Endothelial cell of umbilical vein (primary cell): Measurements from ENCODE around the gene SLC6A9. TPM values are rescaled to one million over a fixed set of nuclear protein-coding genes. Genes with fewer than 3 reads are reported as not detected.

Experiments
- BruUV-seq: library from RNA; stranded (reverse); fragments of 400-500 nt; replicated peaks from 2 replicates; lab custom pipeline; 2021; lab: Mats Ljungman, UMichigan
- CTCF ChIA-PET: fragments of 300-600, 350-600 bp; sonication (Branson Sonifier 250); formaldehyde crosslinking; loops from one replicate; lab custom pipeline; 2021; ENCODE audit warnings: antibody characterized with exemption, inconsistent platforms; lab: Charles Lee
- POLR2A ChIA-PET: fragments of 300-600, 350-600 bp; sonication (Branson Sonifier 250); formaldehyde crosslinking; loops from one replicate; lab custom pipeline; 2021; ENCODE audit warnings: antibody characterized with exemption, inconsistent platforms; lab: Charles Lee
- DNase-seq: peaks from one replicate; pipeline ENCODE4 v3.0.0-alpha.2; 2011; ENCODE audit warnings: low read depth, low spot score
- FAIRE-seq: peaks from 2 replicates; lab custom pipeline; 2011; peaks lifted over from hg19 to GRCh38; lab: Jason Lieb, UNC
- H2AFZ ChIP-seq: 2 replicates; pipeline ENCODE4 v1.6.0; 2012; ENCODE audit warnings: low read depth, low read length, control low read depth, inconsistent platforms
- H3K27ac ChIP-seq: 2 replicates; pipeline ENCODE4 v1.5.1; 2011; ENCODE audit warnings: low read depth, mild to moderate bottlenecking, control low read depth, low read length, moderate library complexity; ENCODE audit not compliant: insufficient read depth
- H3K27me3 ChIP-seq, 2 experiments: 2 replicates each; pipeline versions ENCODE4 v1.6.0 to v1.6.1; 2011; ENCODE audit warnings: low read length in 2 of 2, mixed read lengths in 1 of 2; ENCODE audit not compliant: control insufficient read depth in 2 of 2, insufficient read depth in 2 of 2
- H3K36me3 ChIP-seq, 2 experiments: 2 replicates in 1 of 2; 3 replicates in 1 of 2; pipeline ENCODE4 v1.5.1; 2011; ENCODE audit warnings: low read length in 2 of 2, mild to moderate bottlenecking in 1 of 2, moderate library complexity in 1 of 2; ENCODE audit not compliant: control insufficient read depth in 2 of 2, insufficient read depth in 2 of 2; ENCODE audit errors: extremely low read depth in 1 of 2
- H3K4me1 ChIP-seq: 3 replicates; pipeline ENCODE4 v1.5.1; 2011; ENCODE audit warnings: mild to moderate bottlenecking, low read length; ENCODE audit not compliant: control insufficient read depth, insufficient read depth; ENCODE audit errors: extremely low read depth
- H3K4me2 ChIP-seq: 2 replicates; pipeline ENCODE4 v1.6.1; 2011; ENCODE audit warnings: low read length, control low read depth, mixed read lengths; ENCODE audit not compliant: insufficient read depth
- H3K4me3 ChIP-seq, 3 experiments: fragments of 200-600 bp in 1 of 3; sonication (generic), shearing (Covaris generic) in 1 of 3; replicated peaks in 1 of 3; 2 replicates each; pipeline ENCODE4 v1.5.1; 2011 to 2016; ENCODE audit warnings: control low read depth in 3 of 3, low read length in 3 of 3, mild to moderate bottlenecking in 2 of 3, inconsistent platforms in 1 of 3, low read depth in 1 of 3, moderate library complexity in 1 of 3; ENCODE audit not compliant: insufficient read depth in 1 of 3
- H3K79me2 ChIP-seq: 2 replicates; pipeline ENCODE4 v1.6.0; 2012; ENCODE audit warnings: low read length, inconsistent platforms; ENCODE audit not compliant: control insufficient read depth, insufficient read depth
- H3K9ac ChIP-seq: replicated peaks from 2 replicates; pipeline ENCODE3; 2011; ENCODE audit warnings: low read length, control low read depth; ENCODE audit not compliant: insufficient read depth; ENCODE audit errors: extremely low read depth
- H3K9me1 ChIP-seq: replicated peaks from 3 replicates; pipeline ENCODE4 v1.6.0; 2011; ENCODE audit warnings: mild to moderate bottlenecking, low read length; ENCODE audit not compliant: control insufficient read depth, insufficient read depth; ENCODE audit errors: extremely low read depth
- H3K9me3 ChIP-seq: replicated peaks from 2 replicates; pipeline ENCODE4 v1.5.1; 2012; ENCODE audit warnings: low read length, inconsistent platforms; ENCODE audit not compliant: control insufficient read depth, insufficient read depth
- H4K20me1 ChIP-seq: replicated peaks from 2 replicates; pipeline ENCODE3; 2011; ENCODE audit warnings: mild to moderate bottlenecking, low read length; ENCODE audit not compliant: control insufficient read depth, insufficient read depth; ENCODE audit errors: extremely low read depth
- GATA2 ChIP-seq: IDR thresholded peaks from 2 replicates; pipeline ENCODE4 v1.7.0; 2011; ENCODE audit warnings: low read depth, mild to moderate bottlenecking, moderate library complexity, mixed read lengths, low read length; ENCODE audit not compliant: insufficient read length, insufficient read depth
- POLR2AphosphoS5 ChIP-seq: IDR thresholded peaks from 2 replicates; pipeline ENCODE4 v1.6.1; 2012; ENCODE audit warnings: low read depth, mild to moderate bottlenecking, control low read depth, low read length, moderate library complexity; ENCODE audit not compliant: insufficient read depth
- dilution Hi-C: fragments of 300-500 bp; cut with MboI; formaldehyde crosslinking; loops from one replicate; pipeline ENCODE4 v1.15.0; 2019; ENCODE audit warnings: low sequenced_read_pairs; ENCODE audit not compliant: extremely low pct_ligation_motif_present
- intact Hi-C: fragments of 100-400 bp; cut with micrococcal nuclease; formaldehyde crosslinking; loops from one replicate; pipeline ENCODE4 v1.10.0; 2022
- polyA plus RNA-seq, 4 experiments: library from polyadenylated mRNA; depleted of rRNA in 3 of 4; stranded (reverse) in 3 of 4; unstranded in 1 of 4; fragments of >200 nt; gene quantifications; 2 replicates each; pipeline versions ENCODE4 v1.2.1 to v1.2.3, GENCODE V29; 2011 to 2012; ENCODE audit warnings: missing spikeins in 1 of 4
- total RNA-seq: library from RNA; stranded (reverse); gene quantifications from 2 replicates; pipeline ENCODE4 v1.2.3, GENCODE V29; 2021
- TF ChIP-seq, protein P1 (sequence below), 2 donors: IDR thresholded peaks; 1 replicate in 1 of 2; 2 replicates in 1 of 2; pipeline ENCODE4 v1.5.1; 2011; ENCODE audit warnings: low read length in 2 of 2, mild to moderate bottlenecking in 2 of 2, moderate library complexity in 2 of 2, control low read depth in 1 of 2, inconsistent platforms in 1 of 2, low read depth in 1 of 2; ENCODE audit not compliant: insufficient read depth in 1 of 2; ENCODE audit errors: extremely low read depth in 1 of 2

Gene SLC6A9
- total and polyA plus RNA-seq, 2 donors (not counting 3 experiments of a cell fraction or from before 2014, with no cell fraction given): 0.80 to 1.5 TPM

DNA sequence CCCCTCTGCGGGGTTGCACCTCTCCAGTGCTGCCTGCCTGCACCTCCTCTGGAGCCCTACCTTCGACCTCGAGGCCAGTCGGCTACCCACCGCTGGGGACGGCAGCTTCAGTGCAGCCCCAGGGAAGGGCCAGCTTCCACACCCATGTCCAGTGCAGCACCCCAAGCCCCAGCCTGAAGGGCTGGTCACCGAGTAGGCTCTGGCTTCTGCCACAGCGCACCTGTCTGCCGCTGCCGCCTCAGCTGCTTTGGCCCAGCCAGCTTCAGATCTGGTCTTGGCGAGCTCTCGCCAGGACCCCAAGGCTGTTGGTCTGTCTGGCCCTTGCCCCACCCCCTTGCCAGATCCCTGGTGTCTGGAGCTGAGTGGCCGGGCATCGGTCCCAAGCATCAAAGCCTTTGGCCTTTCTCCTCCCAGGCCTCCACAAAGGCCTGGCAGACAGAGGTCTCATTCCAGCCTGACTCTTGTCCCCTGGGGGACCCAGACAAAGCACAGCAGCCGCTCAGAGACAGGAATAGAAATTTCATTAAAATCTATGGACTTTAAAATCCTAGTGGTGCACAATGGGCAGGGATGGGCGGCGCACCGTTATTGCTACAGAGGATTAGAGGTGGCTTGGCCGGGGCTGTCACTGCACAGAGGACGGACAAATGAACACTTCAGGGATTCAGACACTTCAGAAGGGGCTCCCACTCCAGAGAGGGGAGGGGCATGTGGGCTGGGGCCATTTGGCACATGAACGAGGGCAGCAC lies 35.1 kb downstream of the SLC6A9 start:
- no peaks in the 10 kb centered on the region for H3K79me2 ChIP-seq
- TF ChIP-seq, protein P1, sequence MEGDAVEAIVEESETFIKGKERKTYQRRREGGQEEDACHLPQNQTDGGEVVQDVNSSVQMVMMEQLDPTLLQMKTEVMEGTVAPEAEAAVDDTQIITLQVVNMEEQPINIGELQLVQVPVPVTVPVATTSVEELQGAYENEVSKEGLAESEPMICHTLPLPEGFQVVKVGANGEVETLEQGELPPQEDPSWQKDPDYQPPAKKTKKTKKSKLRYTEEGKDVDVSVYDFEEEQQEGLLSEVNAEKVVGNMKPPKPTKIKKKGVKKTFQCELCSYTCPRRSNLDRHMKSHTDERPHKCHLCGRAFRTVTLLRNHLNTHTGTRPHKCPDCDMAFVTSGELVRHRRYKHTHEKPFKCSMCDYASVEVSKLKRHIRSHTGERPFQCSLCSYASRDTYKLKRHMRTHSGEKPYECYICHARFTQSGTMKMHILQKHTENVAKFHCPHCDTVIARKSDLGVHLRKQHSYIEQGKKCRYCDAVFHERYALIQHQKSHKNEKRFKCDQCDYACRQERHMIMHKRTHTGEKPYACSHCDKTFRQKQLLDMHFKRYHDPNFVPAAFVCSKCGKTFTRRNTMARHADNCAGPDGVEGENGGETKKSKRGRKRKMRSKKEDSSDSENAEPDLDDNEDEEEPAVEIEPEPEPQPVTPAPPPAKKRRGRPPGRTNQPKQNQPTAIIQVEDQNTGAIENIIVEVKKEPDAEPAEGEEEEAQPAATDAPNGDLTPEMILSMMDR (IDR thresholded peaks at IDR 0.05; ENCODE audit: extremely low read depth in 1 of 2, insufficient read depth in 1 of 2, low read depth in 1 of 2, low read length in 2 of 2): no peak
- no peak for TF ChIP-seq POLR2AphosphoS5
- TF ChIP-seq GATA2: no peak
- DNase-seq (no peak), FAIRE-seq (no peak)
- CTCF ChIA-PET: interaction anchor here (0.6 to 1.9 kb wide), 4 partner anchors 9 to 1230 kb away, joined by 3 to 6 read pairs (median 4); no protein-coding TSS in a partner anchor
- H3K9me3 ChIP-seq: no peaks in the 10 kb centered on the region
- BruUV-seq: no TSS peak
- H4K20me1 ChIP-seq: no peaks in the 10 kb centered on the region
- H2AFZ ChIP-seq: no peak overlapping the region
- H3K9me1 ChIP-seq: no peaks in the 10 kb centered on the region
- intact Hi-C loops (no loop called here), dilution Hi-C loops (no loop called here)
- POLR2A ChIA-PET: no interaction called here
- H3K36me3 ChIP-seq: no peaks in the 10 kb centered on the region
- no peaks in the 10 kb centered on the region for H3K27me3 ChIP-seq
- H3K27ac ChIP-seq: no peak overlapping the region
- peaks cover 4% of the 10 kb centered on the region for H3K4me1 ChIP-seq
- no peak overlapping the region for H3K4me2 ChIP-seq
- H3K4me3 ChIP-seq: no peak overlapping the region
- H3K9ac ChIP-seq: no peak overlapping the region
